ENCODE results near the gene CTNND2.
"Not testable (repeated sequence)": the region's sequence is repeated elsewhere in the genome, so short reads cannot be mapped to it uniquely, and the experiment has no call there.

The CTNND2 gene

GRCh38 chr5:11857391-11857790, 46.9 kb downstream of the CTNND2 start:
- DNase-seq = no peak

GRCh38 chr5:11854936-11855335, 49.3 kb downstream of the CTNND2 start:
- DNase-seq = no peak

GRCh38 chr5:11853796-11854195, 50.5 kb downstream of the CTNND2 start:
- DNase-seq = no peak

GRCh38 chr5:11853140-11853539, 51.1 kb downstream of the CTNND2 start:
- DNase-seq = no peak

GRCh38 chr5:11852717-11853087, 51.5 kb downstream of the CTNND2 start:
- no peak for DNase-seq

- DNase-seq = no peak
These were observed 52.1 kb downstream of the CTNND2 start for GRCh38 chr5:11851965-11852716.

- DNase-seq = no peak
These were observed 52.8 kb downstream of the CTNND2 start for GRCh38 chr5:11851416-11851815.

GRCh38 chr5:11828566-11828965, 75.7 kb downstream of the CTNND2 start:
- not testable (repeated sequence) for DNase-seq

GRCh38 chr5:11822598-11822997, 81.6 kb downstream of the CTNND2 start:
- DNase-seq = no peak

GRCh38 chr5:11815916-11816315, 88.3 kb downstream of the CTNND2 start:
- no peak for DNase-seq

- DNase-seq = no peak
These were observed 88.8 kb downstream of the CTNND2 start for GRCh38 chr5:11815481-11815880.

GRCh38 chr5:11814373-11814772, 89.9 kb downstream of the CTNND2 start:
- DNase-seq = no peak

GRCh38 chr5:11809407-11809806, 94.8 kb downstream of the CTNND2 start:
- no peak for DNase-seq

GRCh38 chr5:11803436-11803835, 100.8 kb downstream of the CTNND2 start:
- no peak for DNase-seq

GRCh38 chr5:11801061-11801460, 103.2 kb downstream of the CTNND2 start:
- DNase-seq = no peak

GRCh38 chr5:11797132-11797531, 107.1 kb downstream of the CTNND2 start:
- DNase-seq = peak; percentile 1

- DNase-seq = no peak
These were observed 110.8 kb downstream of the CTNND2 start for GRCh38 chr5:11793396-11793795.

GRCh38 chr5:11792621-11793020, 111.6 kb downstream of the CTNND2 start:
- DNase-seq = no peak

- DNase-seq = no peak
These were observed 112.5 kb downstream of the CTNND2 start for GRCh38 chr5:11791792-11792191.

- DNase-seq = no peak
These were observed 114.0 kb downstream of the CTNND2 start for GRCh38 chr5:11790201-11790600.

GRCh38 chr5:11785771-11786352, 118.4 kb downstream of the CTNND2 start:
- no peak for DNase-seq

GRCh38 chr5:11780641-11781345, 123.5 kb downstream of the CTNND2 start:
- no peak for DNase-seq

- DNase-seq = no peak
These were observed 127.2 kb downstream of the CTNND2 start for GRCh38 chr5:11777096-11777495.

- DNase-seq = no peak
These were observed 133.9 kb downstream of the CTNND2 start for GRCh38 chr5:11770310-11770709.

Measured in fibroblast of skin of back (primary cell).